HT1080 (cell line): Measurements from ENCODE around the gene CHN2. TPM values are rescaled to one million over a fixed set of nuclear protein-coding genes. Genes with fewer than 3 reads are reported as not detected.

Experiments
- DNase-seq: peaks from one replicate; pipeline ENCODE4 v3.0.0-alpha.2; 2015; ENCODE audit warnings: low read depth
- total RNA-seq: library from RNA; depleted of rRNA; stranded (reverse); fragments of >200 nt; shearing (Covaris generic); gene quantifications from 2 replicates; pipeline ENCODE4 v1.2.3, GENCODE V29; 2014

CHN2 gene
- total RNA-seq, 1 experiment from 2014 or later = not detected

DNA sequence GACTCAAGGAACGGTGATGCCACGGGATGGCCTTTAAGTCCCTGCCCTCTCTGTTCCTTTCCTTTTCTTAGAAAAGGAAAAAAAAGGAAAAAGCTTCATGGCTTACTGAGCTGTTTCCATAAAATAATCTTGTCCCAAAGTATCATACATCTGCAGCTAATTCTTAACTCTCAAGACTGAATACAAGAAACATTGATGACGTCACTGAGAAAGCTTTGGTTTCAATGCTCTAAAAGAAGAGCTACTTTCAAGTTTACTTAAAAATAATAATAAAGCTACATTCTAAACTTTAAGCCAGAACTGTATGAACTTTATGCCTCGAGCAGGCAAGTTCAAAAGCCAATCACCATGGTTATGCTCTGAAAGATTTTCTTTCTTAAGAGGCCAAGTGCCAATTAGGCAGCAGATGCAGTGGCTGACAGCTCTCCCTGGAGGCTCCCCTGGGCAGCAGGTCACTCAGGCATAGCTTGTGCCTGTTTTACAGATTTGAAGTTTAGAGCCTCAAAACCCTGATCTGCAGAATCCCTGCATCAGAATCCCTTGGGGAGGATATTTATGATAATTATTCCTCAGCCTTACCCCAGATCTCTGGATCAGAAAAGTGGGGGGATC lies 165.0 kb downstream of the CHN2 start:
- no peak for DNase-seq

DNA sequence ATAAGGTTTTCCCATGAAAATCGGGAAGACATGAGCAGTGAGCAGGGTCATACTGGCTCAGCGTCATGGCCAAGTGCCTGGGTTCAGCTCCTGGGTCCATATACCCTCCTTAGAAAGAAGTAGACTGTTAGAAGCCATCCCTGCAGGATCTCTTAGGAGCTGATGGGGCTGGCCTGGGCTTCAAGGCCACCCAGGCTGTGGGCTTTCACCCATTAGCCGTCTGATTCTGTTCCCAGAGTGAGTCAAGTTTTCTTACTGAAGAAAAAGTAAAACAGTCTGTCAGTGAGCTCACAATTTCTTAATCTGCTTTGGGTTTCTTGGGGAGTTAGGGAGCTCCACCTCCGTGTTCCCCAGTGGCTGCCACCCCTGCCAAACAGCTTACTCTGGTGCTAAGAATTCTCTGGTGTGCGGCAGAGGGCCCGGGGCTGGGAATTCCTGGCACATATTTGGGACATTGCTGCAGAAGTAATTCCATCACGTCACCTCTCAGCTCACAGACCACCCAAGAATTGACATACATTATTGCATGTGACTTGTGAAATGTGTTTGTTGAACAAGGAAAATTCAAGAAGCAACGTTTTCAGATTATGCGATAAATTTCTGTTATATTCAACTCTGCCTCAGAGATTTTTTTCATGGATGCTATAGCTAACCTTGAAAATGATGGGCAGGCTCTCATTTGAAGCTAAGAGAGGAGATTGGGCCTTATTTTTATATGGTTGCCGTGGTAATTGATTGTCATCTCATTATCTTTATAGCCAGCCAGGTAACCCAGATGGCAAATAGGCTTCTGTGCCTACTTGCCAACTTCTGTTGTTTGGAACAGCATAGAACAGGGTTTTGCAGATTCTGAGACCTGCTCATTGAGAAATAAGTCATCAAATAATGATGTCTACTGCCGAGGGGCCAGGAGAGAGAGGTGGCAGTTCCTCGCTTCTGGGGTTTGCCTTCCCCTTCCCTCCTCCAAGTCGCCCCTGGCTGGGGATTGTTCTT lies 166.4 kb downstream of the CHN2 start:
- no peak for DNase-seq

DNA sequence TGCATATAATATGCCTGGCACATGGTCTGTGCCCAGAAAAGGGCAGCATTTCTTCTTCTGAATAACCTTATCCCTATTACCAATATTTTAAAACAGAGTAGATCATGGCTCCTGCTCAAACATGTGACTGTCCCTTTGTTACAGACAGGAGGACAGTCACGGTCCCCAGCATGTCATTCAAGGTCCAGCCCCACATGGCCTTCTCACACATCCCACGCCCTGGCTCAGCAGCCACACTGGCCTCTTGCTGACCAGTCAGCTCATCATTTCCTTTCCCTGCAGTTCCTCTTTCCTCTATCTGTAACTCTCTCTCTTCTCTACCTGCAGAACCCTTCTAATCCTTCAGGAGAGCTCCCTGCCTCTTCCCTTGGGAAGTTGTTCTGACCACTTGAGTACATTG lies 167.8 kb downstream of the CHN2 start:
- no peak for DNase-seq

DNA sequence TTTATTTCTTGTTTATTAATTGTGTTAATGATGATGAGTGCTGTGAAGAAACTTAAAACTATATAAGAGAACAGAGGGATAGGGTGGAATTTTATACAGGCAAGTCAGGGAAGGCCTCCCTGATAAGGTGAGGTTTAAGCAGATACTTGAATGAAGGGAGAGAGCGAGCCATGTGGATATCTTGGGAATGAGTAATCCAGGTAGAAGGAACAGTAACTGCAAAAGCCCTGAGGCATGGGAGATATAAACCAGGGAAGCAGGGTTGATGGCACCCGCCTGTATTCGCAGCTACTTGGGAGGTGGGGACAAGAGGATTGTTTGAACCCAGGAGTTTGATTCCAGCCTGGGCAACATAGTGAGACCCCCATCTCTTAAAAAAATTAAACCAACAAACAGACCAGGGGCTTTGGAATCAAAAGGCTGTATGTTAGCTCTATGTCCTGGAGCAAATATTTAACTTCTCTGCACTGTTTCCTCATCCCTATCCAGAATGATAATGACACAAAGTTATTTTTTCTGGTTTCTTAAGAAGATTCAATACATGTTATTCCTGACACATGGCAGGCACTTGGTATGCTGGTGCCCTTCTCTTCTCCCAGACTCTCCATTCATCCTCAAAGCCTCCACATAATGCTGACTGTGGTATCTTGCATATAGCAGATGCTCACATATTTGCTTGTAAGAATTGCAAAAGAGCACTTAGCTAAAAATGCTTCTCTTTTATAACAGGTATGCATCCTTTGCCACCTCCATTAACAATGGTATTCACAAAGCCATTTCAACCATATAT lies 169.3 kb downstream of the CHN2 start:
- no peak for DNase-seq

DNA sequence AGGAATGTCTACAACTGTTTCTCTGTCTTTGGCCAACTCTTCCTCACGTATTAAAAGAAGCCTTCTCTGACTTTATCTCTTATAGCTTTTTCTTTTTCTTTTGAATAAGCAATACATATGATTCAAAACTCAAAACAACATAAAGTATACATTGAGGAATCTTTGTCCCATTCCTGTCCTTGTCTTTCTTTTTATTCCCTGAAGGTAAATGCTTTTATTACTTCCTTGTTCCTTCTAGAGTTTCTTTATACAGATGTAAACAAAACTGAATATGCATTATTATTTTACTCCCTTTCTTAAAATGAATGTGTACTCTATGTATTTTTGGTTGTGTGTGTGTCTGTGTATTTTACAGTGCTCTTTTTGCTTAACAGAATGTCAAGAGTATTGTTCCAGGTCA lies 170.1 kb downstream of the CHN2 start:
- DNase-seq = no peak

DNA sequence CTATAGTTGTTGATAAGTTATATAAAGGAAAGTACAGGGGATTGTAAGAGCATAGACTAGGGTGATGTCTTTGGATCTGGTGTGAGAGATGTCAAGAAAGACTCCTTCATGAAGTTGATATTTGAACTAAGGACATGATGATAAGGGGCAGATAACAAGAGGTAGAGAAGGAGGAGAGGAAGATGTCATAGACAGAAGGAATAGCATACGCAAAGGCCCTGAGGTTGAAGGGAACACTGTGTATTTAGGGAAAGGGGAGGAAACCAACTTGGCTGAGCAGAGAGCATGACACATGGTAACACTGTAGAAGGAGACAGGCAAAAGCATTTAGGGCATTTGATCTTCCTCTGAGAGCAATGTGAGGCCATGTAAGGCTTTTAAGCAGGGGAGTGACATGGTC lies 170.8 kb downstream of the CHN2 start:
- no peak for DNase-seq

DNA sequence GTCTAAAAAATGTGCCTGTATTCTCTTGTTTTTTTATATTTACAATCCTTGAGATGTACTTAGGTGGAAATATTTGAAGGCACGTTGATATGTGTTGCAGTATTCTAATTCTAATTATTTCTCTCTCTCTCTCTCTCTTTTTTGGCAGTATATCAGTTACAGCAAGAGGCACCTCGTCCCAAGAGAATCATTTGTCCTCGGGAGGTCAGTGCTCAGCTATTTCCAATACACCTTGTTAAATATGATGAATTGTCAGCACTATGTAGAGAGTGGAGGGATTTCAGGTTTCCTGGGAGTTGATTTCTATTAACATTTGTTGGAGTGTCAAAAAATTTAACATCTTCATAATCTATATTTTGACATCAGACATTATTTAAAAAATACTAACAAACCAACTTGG lies 173.2 kb downstream of the CHN2 start:
- DNase-seq = no peak

DNA sequence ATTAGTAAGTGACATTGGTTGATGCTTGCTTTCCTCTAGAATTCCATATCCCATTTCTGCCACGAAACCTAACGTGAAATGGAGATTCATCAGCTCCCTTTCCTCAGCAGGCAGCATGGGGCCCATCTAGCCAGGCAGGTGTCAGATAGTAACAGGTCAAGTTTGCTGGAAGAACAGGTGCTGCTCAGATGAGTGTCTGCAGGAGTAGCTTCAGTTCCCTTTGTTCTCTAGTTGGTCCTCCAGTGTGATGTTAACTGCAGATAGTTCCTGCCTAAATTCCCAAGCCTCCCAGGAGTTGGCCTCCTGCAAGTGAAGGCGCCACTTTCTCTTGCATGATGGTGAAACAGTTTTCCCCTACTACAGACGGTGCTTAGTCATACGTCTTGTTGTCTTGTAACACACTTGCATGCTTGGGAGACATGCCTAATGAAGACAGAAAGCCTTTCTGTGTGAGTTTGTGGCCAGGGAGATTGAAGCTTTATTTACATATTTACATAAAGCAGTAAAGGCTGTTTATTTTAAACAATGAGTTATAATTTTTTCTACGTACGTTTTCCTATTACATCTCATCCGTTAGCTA lies 175.4 kb downstream of the CHN2 start:
- no peak for DNase-seq

DNA sequence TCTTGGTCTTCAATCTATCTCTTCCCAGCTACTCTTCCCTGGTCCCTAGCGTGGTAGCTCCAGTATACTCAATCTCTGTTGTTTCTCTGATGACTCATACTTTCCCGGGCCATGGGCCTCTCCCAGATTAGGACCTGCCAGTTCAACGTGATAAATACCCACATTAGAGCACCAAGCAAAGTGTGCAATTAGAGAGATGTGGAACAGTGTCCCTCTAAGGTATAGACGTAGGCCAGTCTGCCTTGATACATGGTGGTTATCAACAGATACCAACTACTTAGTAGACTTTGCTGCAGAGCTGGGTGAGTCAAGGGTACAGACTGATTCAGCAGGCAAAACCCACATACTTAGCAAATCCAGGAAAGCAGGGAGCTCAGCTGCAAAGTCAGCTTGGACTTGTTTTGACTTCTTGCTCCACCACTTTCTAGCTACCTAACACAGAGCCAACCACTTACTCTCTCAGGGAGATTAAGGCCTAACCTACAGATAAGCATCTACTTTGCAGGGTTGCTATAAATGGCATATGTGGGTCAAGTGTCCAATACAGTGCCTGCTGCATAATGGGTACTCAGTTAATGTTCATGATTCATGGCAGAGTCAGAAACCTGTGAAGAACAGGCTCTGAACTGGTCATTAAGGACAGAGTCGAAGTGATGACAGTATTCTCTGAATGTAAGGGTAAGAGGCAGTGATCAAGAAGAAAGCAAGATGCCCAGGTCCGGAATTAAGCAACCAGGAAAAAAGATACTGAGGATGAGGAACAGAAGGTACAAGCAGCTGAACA lies 176.1 kb downstream of the CHN2 start:
- DNase-seq = peak; percentile 16

DNA sequence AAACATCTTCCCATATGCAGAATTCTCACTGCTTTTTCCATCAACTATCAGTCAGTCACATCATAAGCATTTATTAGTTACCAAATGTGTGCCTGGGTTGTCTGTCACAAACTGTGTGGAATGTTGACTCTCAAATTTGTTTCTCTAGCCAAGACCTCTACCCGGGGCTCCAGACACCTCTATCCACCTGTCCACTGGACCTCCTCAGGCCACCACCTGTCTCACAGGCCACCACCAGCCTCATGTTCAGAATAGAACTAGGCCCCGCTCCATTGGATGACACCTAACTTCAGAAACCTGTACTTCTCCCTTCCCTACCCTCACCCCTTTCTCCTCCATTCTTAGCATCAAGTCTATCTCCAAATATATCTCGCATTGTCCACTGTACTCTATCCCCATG lies 176.9 kb downstream of the CHN2 start:
- DNase-seq = no peak

DNA sequence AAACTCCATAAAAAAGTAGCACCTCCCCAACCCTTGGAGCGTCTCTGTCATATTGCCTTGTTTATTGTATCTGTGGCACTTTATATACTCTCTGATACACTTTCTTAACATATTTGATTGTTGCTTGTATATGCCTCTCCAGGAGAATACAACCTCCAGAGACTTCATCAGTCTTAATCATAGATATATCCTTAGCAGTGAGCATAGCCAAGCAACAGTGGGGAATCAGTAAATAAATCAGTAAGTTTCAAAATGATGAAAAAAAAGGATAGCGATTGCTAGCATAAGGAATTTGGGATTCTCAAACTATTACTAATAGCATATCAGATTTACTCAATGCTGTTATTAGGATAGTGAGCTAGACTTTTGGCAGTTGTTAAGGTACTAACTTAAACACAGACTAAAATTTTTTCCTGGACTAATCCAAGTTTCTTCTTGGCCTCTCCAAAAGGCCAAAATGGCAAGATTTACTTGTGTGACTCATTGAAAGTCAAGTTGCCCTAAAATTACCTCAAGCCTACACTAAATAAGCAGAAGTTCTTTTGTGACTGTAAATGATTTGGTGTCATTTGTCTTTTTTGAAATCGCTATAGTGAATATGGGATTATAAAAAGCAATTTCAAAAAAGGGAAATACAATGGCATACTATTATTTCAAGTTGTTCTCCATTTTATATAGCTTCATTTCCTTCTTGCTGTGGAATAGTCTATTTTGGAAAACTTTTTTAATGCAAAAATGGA lies 177.9 kb downstream of the CHN2 start:
- no peak for DNase-seq

DNA sequence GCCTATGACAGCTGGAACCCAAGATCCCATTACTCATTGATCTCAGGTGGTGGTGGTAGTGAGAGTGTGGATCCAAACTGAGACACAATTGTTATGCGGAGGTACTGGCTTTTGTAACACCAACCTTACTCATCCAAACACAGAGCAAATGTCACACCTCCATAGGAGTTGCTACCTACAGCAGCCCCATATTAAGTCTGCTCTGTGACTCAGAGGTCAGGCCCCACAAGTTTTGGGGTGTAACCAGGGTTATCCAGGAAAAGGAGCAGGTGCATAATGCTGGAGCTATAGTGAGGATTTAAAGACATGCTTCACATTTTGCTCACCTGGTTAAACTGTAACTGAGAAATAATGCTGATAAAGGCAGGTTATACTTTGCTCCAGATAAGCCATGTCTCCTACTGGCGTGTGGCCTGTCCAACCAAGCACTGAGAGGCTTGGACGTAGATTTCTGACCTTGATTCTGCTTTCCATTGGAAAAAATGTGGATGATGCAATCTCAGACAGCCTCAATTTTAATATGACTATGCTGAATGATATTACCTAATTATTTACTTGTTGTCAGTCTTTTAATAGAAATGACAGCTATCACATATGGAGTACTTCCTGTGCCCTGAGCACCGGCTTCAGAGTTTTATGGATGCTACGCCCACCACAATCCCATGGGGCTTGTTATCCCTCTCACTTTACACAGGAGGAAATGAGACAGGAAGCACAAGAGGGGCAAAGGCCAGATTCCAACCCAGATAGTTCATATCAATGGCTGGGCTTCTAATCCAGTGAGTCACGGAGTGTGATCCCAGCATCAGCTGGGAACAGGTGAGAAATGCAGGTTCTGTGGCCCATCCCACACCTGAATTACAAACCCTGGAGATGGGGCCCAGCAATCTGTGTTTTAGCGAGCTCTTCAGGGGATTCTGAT lies 181.3 kb downstream of the CHN2 start:
- no peak for DNase-seq

DNA sequence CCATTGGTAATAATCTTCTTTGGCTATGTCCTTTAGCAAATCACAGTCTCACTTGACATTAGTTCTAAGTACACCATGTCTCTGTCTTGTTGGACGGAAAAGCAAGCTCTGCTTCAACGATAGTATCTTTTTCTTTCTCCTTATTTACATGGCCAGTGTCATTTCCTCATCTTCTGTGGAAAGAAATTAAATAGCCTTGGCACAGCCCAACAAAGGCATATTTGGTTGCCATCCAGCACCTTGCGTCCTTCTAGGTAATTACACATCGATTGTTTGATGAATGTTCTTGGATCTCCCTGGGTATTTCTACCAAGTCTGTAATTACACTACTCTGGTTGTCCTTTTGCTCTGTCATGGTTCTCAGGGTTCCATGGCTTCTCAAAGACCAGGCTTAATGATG lies 183.1 kb downstream of the CHN2 start:
- DNase-seq = no peak

DNA sequence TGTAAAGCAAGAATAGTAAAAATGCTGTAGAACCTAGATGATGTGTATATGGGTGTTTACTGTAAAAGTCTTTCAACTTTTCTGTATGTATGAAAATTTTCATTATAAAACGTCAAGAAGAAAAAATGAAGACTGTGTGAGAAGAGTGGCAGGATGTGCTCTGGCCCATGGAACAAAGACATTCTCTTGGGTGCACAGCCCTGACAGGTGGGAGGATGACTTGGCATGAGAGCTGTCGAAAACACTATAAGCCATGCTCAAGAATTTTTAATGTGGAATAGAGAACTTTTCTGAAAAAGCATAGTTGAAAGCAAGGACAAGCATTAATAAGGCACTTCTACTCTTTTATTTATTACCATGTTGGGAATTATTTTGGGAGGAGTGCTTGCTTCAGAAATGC lies 185.0 kb downstream of the CHN2 start:
- DNase-seq = no peak

DNA sequence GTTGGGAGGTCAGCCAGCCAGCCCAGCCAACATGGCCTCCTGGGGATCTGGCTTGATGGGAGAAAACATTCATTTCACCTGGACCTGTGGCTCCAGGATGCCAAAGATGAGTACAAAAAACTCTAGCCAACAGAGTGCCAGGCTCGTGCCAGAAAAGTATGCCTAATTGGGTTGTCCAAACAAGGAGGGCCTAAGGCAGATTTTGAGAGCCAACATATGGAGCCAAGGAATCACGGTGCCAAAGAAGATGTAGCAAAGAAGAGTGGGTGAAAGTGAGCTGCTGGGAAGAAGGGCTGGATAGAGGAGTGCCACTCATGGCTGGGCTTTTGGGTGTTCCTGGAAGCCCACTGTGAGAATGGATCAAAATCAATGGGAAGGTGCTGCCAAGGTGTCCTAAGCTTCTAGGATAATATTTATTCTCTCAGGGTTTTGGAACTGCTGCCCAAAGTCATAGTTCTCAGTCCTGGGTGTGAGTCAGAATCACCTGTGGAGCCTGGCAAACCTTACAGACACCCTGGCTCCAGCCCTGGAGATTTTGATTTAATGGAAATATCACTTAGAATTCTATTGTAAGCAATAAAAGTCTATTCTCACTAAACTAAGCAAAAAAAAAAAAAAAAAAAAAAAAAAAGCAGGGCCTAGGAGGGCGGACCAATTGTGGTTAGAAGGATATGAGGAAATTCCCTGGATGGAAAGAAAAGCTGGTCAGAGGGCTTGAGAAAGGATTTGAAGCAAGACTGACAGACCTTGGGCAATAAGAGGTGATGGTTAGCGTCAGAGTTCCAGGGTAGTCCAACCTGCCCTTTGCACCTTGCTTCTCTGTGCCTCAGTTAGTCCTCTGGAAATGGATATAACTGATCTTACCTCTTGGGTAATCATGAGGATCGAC lies 186.9 kb downstream of the CHN2 start:
- no peak for DNase-seq

DNA sequence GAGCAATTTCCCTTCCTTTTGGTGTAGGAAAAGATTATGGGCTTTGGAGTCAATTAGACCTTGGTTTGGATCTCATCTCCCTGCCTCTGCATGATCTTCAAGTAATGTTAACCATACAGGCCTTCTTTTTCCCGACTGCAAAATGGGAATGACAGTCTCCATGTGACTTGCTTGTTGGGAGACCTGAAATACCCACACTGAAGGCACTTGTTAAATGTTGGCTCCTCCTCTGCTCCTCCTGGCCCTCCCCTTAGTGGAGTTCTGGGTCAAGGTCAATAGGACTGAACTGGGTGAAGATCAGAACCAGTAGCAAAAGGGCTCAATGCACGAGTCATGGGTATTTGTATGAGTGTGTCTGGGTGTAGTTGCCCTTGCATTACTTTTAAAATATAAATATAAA lies 189.7 kb downstream of the CHN2 start:
- DNase-seq = no peak

DNA sequence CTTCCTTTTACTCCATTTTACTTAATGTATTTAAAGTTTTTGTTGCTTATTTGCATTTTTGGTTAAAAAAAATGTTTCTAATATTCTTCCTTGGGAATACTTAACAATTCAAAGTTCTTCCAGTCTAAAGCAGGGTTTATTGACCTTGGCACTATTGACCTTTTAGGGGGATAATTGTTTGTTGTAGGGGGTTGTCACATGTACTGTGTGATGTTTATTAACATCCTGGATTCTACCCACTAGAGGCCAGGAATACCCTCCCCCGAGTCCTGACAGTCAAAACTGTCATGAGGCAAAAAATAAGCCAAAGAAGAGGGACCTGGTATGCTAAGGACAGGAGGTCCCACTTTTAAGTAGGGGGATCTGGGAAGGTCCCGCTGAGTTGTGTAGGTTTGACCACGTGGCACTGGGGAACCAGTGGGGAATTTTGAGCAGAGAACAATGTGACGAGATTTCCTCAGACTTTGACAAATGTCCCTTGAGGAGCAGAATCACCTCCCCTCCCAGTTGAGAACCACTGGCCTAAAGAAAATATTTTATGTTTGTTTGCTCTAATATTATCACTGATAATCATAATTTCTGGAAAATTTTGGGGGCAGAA lies 190.7 kb downstream of the CHN2 start:
- DNase-seq = no peak
